Measurements from ENCODE around the gene HYLS1. TPM values are rescaled to one million over a fixed set of nuclear protein-coding genes. Genes with fewer than 3 reads are reported as not detected.

Gene HYLS1
- total RNA-seq, 6 donors from 2014 or later, result 0.55 to 6.3 (median 3.8) TPM

GRCh38 chr11:125949271-125950177 is 62.1 kb downstream of the HYLS1 start:
- peaks cover 0 to 9% (median 6%) of the 10 kb centered on the region in 4 donors for H3K4me1 ChIP-seq
- H3K9me3 ChIP-seq, result no peaks in the 10 kb centered on the region
- DNase-seq (no peak), ATAC-seq (ENCODE audit: low FRiP score in 2 of 2) (no peak)
- H3K27ac ChIP-seq, result no peak overlapping the region
- H3K27me3 ChIP-seq, result no peaks in the 10 kb centered on the region
- WGBS, 2 donors, result 90 to 94% methylated on average over 22 of the region's 22 CpGs
- TF ChIP-seq, protein P1, sequence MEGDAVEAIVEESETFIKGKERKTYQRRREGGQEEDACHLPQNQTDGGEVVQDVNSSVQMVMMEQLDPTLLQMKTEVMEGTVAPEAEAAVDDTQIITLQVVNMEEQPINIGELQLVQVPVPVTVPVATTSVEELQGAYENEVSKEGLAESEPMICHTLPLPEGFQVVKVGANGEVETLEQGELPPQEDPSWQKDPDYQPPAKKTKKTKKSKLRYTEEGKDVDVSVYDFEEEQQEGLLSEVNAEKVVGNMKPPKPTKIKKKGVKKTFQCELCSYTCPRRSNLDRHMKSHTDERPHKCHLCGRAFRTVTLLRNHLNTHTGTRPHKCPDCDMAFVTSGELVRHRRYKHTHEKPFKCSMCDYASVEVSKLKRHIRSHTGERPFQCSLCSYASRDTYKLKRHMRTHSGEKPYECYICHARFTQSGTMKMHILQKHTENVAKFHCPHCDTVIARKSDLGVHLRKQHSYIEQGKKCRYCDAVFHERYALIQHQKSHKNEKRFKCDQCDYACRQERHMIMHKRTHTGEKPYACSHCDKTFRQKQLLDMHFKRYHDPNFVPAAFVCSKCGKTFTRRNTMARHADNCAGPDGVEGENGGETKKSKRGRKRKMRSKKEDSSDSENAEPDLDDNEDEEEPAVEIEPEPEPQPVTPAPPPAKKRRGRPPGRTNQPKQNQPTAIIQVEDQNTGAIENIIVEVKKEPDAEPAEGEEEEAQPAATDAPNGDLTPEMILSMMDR (IDR thresholded peaks at IDR 0.05), result no peak
- TF ChIP-seq POLR2AphosphoS5 (IDR thresholded peaks at IDR 0.05) (no peak), POLR2A (IDR thresholded peaks at IDR 0.05) (no peak), EP300 (IDR thresholded peaks at IDR 0.05) (no peak)
- H3K36me3 ChIP-seq, result no peaks in the 10 kb centered on the region
- H3K4me3 ChIP-seq, result no peak overlapping the region

DNA sequence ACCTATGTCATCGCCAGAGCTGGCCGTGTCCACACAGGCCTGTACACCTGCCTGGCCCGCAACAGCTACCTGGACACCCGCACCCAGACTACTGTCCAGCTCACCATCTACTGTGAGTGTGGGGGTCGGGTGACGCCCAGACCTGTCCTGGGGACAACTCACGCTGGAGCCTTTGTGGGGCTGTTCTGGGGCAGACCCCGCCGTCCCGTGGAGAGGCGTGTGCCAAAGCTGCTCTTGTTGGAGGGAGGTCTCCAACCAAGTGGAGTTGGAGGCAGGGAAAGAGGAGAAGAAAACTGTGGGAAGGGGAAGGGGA is 62.7 kb downstream of the HYLS1 start:
- 90% methylated on average over 6 to 9 of the region's 11 CpGs for WGBS, 2 donors
- TF ChIP-seq, protein P1 (IDR thresholded peaks at IDR 0.05), result no peak
- TF ChIP-seq EP300 (IDR thresholded peaks at IDR 0.05) (no peak), POLR2A (IDR thresholded peaks at IDR 0.05) (no peak), POLR2AphosphoS5 (IDR thresholded peaks at IDR 0.05) (no peak)
- Histone ChIP-seq H3K36me3 (no peaks in the 10 kb centered on the region), H3K4me3 (no peak overlapping the region), H3K27ac (no peak overlapping the region), H3K9me3 (no peaks in the 10 kb centered on the region), H3K27me3 (no peaks in the 10 kb centered on the region), H3K4me1 (peaks cover 0 to 9% (median 6%) of the 10 kb centered on the region in 4 donors)
- no peak for DNase-seq
- ATAC-seq (ENCODE audit: low FRiP score in 2 of 2), result no peak

Other genes starting within 250 kb of the HYLS1 start
- not detected for gene ACRV1, start 206.8 kb upstream of the HYLS1 start, total RNA-seq
- gene PATE1, start 141.4 kb upstream of the HYLS1 start, total RNA-seq, result not detected
- gene PATE2, start 108.8 kb upstream of the HYLS1 start, total RNA-seq, result not detected
- gene PATE3, start 99.5 kb upstream of the HYLS1 start, total RNA-seq, result not detected
- not detected for gene PATE4, start 54.4 kb upstream of the HYLS1 start, total RNA-seq
- gene PUS3, start 15.5 kb downstream of the HYLS1 start, total RNA-seq, result 10 to 100 TPM in 3 of 6 donors, 1 to 10 TPM in 3; 2.6 to 22.5 (median 10.0) TPM
- gene DDX25, start 16.8 kb downstream of the HYLS1 start, total RNA-seq, result under 1 TPM in 1 of 6 donors, not detected in 5; 0.31 TPM
- under 1 TPM in 1 of 6 donors, not detected in 5; 0.13 TPM for gene VSIG10L2, start 58.4 kb downstream of the HYLS1 start, total RNA-seq
- 10 to 100 TPM in 5 of 6 donors, 1 to 10 TPM in 1; 4.0 to 24.2 (median 13.5) TPM for gene CDON, start 175.2 kb downstream of the HYLS1 start, total RNA-seq